GM23248 (cell line): ENCODE results near the gene ENPP6. TPM values are rescaled to one million over a fixed set of nuclear protein-coding genes. Genes with fewer than 3 reads are reported as not detected.
A peak's percentile ranks its signal among the peaks of the same experiment; 100 is the strongest.

Source experiments
- DNase-seq: peaks from one replicate; pipeline ENCODE4 v3.0.0-alpha.2; 2015
- H2AFZ ChIP-seq: fragments of 200-600 bp; sonication (generic); 2 replicates; pipeline ENCODE4 v1.6.1; 2016; ENCODE audit warnings: antibody characterized with exemption
- H3F3A ChIP-seq: fragments of 200-600 bp; sonication (generic); 2 replicates; pipeline ENCODE4 v1.6.1; 2016; ENCODE audit warnings: mild to moderate bottlenecking, antibody characterized with exemption, mixed run types; ENCODE audit not compliant: insufficient read depth
- H3K27ac ChIP-seq: fragments of 200-600 bp; sonication (generic); 2 replicates; pipeline ENCODE4 v1.5.1; 2016; ENCODE audit warnings: mild to moderate bottlenecking
- H3K27me3 ChIP-seq: fragments of 200-600 bp; sonication (generic); replicated peaks from 2 replicates; pipeline ENCODE4 v1.6.1; 2016; ENCODE audit warnings: mild to moderate bottlenecking; ENCODE audit not compliant: insufficient read depth
- H3K36me3 ChIP-seq: fragments of 200-600 bp; sonication (generic); 2 replicates; pipeline ENCODE4 v1.6.1; 2016; ENCODE audit warnings: low read depth, mild to moderate bottlenecking
- H3K4me1 ChIP-seq: fragments of 200-600 bp; sonication (generic); 2 replicates; pipeline ENCODE4 v1.6.1; 2016; ENCODE audit warnings: mild to moderate bottlenecking; ENCODE audit not compliant: insufficient read depth
- H3K4me2 ChIP-seq: fragments of 200-600 bp; sonication (generic); one replicate; pipeline ENCODE4 v1.6.1; 2016; ENCODE audit warnings: mild to moderate bottlenecking; ENCODE audit not compliant: unreplicated experiment
- H3K4me3 ChIP-seq: fragments of 200-600 bp; sonication (generic); 2 replicates; pipeline ENCODE4 v1.5.1; 2016; ENCODE audit warnings: mild to moderate bottlenecking
- H3K79me2 ChIP-seq: fragments of 200-600 bp; sonication (generic); 2 replicates; pipeline ENCODE4 v1.6.1; 2016; ENCODE audit warnings: mild to moderate bottlenecking; ENCODE audit not compliant: insufficient read depth
- H3K9ac ChIP-seq: fragments of 200-600 bp; sonication (generic); 2 replicates; pipeline ENCODE4 v1.6.1; 2016; ENCODE audit warnings: mild to moderate bottlenecking
- H3K9me2 ChIP-seq: fragments of 200-600 bp; sonication (generic); 2 replicates; pipeline ENCODE4 v1.6.1; 2016; ENCODE audit warnings: mixed run types, mild to moderate bottlenecking, moderate library complexity; ENCODE audit not compliant: insufficient read depth
- H3K9me3 ChIP-seq: fragments of 200-600 bp; sonication (generic); one replicate; pipeline ENCODE4 v1.6.1; 2017; ENCODE audit warnings: low read depth
- H4K20me1 ChIP-seq: fragments of 200-600 bp; sonication (generic); 2 replicates; pipeline ENCODE4 v1.6.0; 2016; ENCODE audit not compliant: insufficient read depth
- EZH2 ChIP-seq: fragments of 200-600 bp; sonication (generic); IDR thresholded peaks from 2 replicates; pipeline ENCODE4 v1.6.1; 2018; ENCODE audit warnings: antibody characterized with exemption, mild to moderate bottlenecking; ENCODE audit not compliant: insufficient read depth, poor library complexity, severe bottlenecking
- EZH2phosphoT487 ChIP-seq: fragments of 200-600 bp; sonication (generic); IDR thresholded peaks from 2 replicates; pipeline ENCODE4 v1.6.1; 2018; ENCODE audit warnings: antibody characterized with exemption, moderate library complexity, mild to moderate bottlenecking, low read depth; ENCODE audit not compliant: insufficient read depth
- whole genome bisulfite sequencing, 2 experiments: methylation state at CpG; one replicate each; pipeline ENCODE4 v1.1.6; 2015 to 2017; ENCODE audit warnings: low lambda C conversion rate in 2 of 2, low coverage in 1 of 2; ENCODE audit errors: missing lambda C conversion rate in 2 of 2; 5-methylcytosine and 5-hydroxymethylcytosine counted together
- in situ Hi-C: fragments of 300-500 bp; cut with MboI; formaldehyde crosslinking; loops from 2 replicates; pipeline ENCODE4 v1.15.0; 2020
- polyA plus RNA-seq: library from polyadenylated mRNA; unstranded; fragments of >200 nt; fragmentation: Nextera tagmentation; extraction: Ambion mirVana; gene quantifications from 2 replicates; pipeline ENCODE4 v1.2.1, GENCODE V29; 2016
- total RNA-seq: library from RNA; depleted of rRNA; stranded (reverse); fragments of >200 nt; shearing (Covaris generic); gene quantifications from 2 replicates; pipeline ENCODE4 v1.2.3, GENCODE V29; 2014

Gene ENPP6
- total and polyA plus RNA-seq, 2 experiments from 2014 or later: not detected

DNA sequence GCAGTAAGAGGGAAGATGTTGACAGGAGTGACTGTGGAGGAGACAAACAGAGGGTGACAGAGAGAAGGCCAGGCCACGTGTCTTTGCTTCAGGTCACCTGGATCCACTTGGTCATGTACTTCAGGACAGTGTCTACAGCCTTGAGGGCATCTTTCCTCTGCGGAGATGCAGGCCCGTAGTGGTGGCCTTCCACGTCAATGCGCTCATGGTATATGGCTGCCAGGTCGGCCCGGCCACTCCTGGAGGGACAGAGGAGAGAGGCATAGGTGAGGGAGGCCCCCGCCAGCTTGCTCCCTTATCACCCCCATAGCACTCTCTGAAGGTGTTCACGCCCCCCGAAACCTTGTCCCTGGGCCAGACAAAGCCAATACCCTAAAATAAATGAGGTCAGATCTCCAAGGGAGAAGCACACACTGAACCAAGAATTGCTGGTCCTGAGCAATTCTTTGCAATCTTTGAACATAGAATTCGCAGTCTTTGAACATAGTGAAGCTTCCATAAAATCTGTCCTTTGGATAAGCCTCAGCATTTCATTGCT, 99.9 kb downstream of the ENPP6 start:
- in situ Hi-C loops: no loop called here
- TF ChIP-seq EZH2 (no peak), EZH2phosphoT487 (no peak)

DNA sequence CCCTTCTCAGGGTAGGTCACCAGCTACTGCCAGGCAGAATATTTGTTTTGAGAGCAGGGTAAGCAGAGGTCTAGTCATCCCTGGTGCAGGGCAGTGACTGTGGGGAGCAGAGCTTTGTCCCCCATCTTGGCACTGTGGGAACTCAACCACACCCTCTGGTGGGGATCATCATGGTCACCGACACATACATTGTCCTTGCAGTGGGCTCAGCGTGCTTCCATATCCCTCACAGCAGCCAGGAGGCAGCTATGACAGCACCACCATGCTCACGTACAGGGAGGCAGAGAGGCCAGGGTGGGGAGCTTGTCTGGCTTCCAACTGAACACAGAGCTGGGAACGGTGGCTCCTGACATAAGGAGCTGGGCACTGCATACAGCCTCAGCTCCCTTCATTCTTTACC, 102.3 kb downstream of the ENPP6 start:
- H3K9me3 ChIP-seq: no peaks in the 10 kb centered on the region
- H3K79me2 ChIP-seq: no peaks in the 10 kb centered on the region
- H3K27ac ChIP-seq: no peak overlapping the region
- H3K4me1 ChIP-seq: no peaks in the 10 kb centered on the region
- DNase-seq: no peak
- H3K27me3 ChIP-seq: no peaks in the 10 kb centered on the region
- 16 to 19% methylated on average over 4 of the region's 4 CpGs for WGBS, 2 experiments
- H3K4me2 ChIP-seq: no peak overlapping the region
- no peaks in the 10 kb centered on the region for H4K20me1 ChIP-seq
- in situ Hi-C loops: no loop called here
- TF ChIP-seq EZH2 (no peak), EZH2phosphoT487 (no peak)
- no peak overlapping the region for H3K9ac ChIP-seq
- no peaks in the 10 kb centered on the region for H3F3A ChIP-seq
- no peak overlapping the region for H2AFZ ChIP-seq
- H3K4me3 ChIP-seq: no peak overlapping the region
- no peaks in the 10 kb centered on the region for H3K36me3 ChIP-seq
- no peaks in the 10 kb centered on the region for H3K9me2 ChIP-seq

More for the DNA sequence above, 99.9 kb downstream of the ENPP6 start:
- Histone ChIP-seq H4K20me1 (no peaks in the 10 kb centered on the region), H2AFZ (no peak overlapping the region), H3K4me1 (no peaks in the 10 kb centered on the region), H3K9ac (no peak overlapping the region), H3K9me2 (no peaks in the 10 kb centered on the region), H3K4me3 (no peak overlapping the region), H3K4me2 (no peak overlapping the region), H3K27me3 (no peaks in the 10 kb centered on the region), H3F3A (no peaks in the 10 kb centered on the region), H3K79me2 (no peaks in the 10 kb centered on the region), H3K36me3 (no peaks in the 10 kb centered on the region), H3K27ac (no peak overlapping the region), H3K9me3 (no peaks in the 10 kb centered on the region)
- WGBS, 2 experiments: 44 to 46% methylated on average over 11 of the region's 11 CpGs
- DNase-seq: no peak

DNA sequence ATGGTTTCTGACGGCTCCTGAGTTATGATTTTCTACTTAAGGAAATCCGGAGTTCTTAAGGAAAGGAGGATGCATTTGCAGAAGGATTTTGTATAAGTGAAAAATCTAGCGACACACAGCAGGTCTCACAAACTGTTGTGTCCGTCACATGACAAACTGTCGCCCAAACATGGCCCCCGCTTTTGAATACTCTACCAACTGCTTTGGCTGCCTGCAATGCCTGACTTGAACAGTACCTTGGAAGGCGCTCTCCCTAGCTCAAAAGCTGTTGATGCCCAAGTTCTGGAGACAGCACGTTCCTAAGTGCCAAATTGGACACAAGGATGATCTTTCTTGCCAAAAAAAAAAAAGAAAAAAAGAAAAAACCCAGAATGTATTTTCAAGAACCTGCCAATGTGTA, 103.2 kb downstream of the ENPP6 start:
- H3K9me2 ChIP-seq: no peaks in the 10 kb centered on the region
- no peaks in the 10 kb centered on the region for H3K36me3 ChIP-seq
- in situ Hi-C loops: no loop called here
- H2AFZ ChIP-seq: no peak overlapping the region
- no peaks in the 10 kb centered on the region for H3K9me3 ChIP-seq
- H3K27me3 ChIP-seq: no peaks in the 10 kb centered on the region
- 14 to 15% methylated on average over 8 of the region's 8 CpGs for WGBS, 2 experiments
- H4K20me1 ChIP-seq: no peaks in the 10 kb centered on the region
- no peak overlapping the region for H3K9ac ChIP-seq
- no peaks in the 10 kb centered on the region for H3K4me1 ChIP-seq
- no peak overlapping the region for H3K4me2 ChIP-seq
- peak; percentile 4 for DNase-seq
- H3K79me2 ChIP-seq: no peaks in the 10 kb centered on the region
- no peak overlapping the region for H3K27ac ChIP-seq
- no peak overlapping the region for H3K4me3 ChIP-seq
- TF ChIP-seq EZH2phosphoT487 (no peak), EZH2 (no peak)
- no peaks in the 10 kb centered on the region for H3F3A ChIP-seq

DNA sequence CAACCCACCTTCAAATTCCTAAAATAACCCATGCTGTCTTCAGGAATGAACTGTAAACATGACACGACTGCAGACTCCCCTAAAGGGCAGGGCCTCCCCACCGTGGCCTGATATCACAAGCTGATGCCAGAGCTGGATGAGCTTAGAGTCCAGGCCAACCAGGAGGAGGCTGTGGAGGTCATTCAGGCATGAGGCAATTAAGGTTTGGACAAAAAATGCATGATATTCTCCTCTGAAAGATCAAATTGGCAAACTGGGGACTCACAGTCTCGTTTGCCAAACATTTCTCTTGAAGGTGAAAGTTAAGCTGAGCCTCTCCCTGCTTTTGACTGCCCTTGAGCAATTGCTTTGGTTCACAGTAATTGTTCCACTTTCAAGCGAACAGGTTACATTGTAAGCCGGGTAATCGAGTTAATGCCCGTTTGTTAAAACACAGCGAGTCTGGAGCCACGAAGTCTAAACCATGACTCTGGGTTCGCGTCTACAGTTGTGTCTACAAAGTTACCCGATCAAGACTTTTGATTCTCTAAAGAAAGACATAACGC, 105.6 kb downstream of the ENPP6 start:
- no peak overlapping the region for H2AFZ ChIP-seq
- no peaks in the 10 kb centered on the region for H3K9me2 ChIP-seq
- WGBS, 2 experiments: 54 to 56% methylated on average over 13 of the region's 13 CpGs

More for the DNA sequence above, 105.6 kb downstream of the ENPP6 start:
- Histone ChIP-seq H3K9ac (no peak overlapping the region), H3K36me3 (no peaks in the 10 kb centered on the region), H3K79me2 (no peaks in the 10 kb centered on the region), H3K4me2 (no peak overlapping the region), H3K4me3 (no peak overlapping the region), H3K4me1 (no peaks in the 10 kb centered on the region), H3F3A (no peaks in the 10 kb centered on the region), H4K20me1 (no peaks in the 10 kb centered on the region), H3K9me3 (no peaks in the 10 kb centered on the region), H3K27ac (no peak overlapping the region), H3K27me3 (no peaks in the 10 kb centered on the region)
- no peak for DNase-seq
- TF ChIP-seq EZH2: no peak
- no peak for TF ChIP-seq EZH2phosphoT487
- in situ Hi-C loops: no loop called here
